ENCODE results near the gene ACTL6B.
A peak's percentile ranks its signal among the peaks of the same experiment; 100 is the strongest.
"Not testable (repeated sequence)": the region's sequence is repeated elsewhere in the genome, so short reads cannot be mapped to it uniquely, and the experiment has no call there.

Gene ACTL6B

DNA sequence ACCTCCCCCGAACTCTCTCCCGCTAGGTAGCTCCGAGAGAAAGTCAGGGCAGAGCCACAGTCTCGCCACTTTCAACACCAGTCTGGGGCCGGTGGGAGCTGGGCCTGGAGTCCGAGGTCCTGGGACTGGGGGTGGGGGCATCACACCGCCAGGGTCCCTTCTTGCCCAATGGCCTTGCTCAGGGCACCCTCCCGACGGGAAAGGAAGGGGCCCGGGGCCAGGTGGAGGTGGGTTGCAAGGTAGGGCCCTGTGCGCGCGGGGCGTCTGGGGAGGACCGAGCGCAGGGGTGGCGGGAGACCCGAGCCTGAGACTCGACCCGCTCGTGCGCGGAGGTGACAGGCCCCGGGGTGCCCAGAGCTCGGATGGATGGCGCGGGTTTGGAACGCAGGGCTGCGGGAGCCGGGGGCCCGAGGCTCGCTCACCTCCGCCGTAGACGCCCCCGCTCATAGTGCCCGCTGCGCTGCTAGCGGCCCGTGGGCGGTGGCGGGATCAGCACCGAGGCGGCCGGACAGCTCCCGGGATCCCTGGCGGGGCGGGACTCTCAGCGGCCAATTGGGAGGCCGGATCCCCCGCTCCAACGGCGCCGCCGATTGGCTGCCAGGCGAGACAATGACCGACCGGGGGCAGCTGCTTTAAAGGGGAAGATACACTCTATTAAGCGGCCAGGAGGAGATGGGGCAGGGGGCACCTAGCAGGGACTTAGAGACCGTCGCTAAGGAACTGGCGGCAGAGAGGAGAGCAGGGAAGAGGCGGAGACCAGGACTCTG lies at the start of gene ACTL6B:
ACTL6B (minus strand) TSS at position 541 of the 767 bp plus-strand sequence; CDS start at position 447, 94 bp downstream.
- peak in 1 of 2 donors; percentile 45 for DNase-seq (ENCODE audit: low read depth in 1 of 2, low spot score in 1 of 2)

DNA sequence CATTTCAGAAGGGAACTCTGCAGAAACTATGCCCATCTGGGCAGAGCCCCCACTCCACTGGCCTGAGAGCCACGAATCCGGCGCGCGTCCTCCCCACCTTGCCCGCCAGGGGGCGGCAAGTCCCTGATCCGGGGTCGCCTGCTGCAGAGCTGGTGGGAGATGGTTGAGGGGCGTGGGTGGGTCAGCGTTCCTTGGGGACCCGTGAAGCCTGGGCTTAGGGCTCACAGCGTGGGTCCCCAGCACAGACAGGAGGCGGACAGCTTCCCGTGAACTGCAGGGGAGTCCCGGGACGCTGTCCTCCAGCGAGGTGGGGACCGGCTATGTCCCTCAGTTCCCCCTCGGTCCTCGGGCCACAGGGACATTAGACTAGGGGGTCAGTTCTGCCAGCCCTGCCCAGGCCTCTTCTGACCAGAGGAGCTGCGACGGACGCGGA lies 49.1 kb upstream of the ACTL6B start:
- peak; percentile 66 to 71 for DNase-seq (ENCODE audit: low read depth in 1 of 2, low spot score in 1 of 2)

DNA sequence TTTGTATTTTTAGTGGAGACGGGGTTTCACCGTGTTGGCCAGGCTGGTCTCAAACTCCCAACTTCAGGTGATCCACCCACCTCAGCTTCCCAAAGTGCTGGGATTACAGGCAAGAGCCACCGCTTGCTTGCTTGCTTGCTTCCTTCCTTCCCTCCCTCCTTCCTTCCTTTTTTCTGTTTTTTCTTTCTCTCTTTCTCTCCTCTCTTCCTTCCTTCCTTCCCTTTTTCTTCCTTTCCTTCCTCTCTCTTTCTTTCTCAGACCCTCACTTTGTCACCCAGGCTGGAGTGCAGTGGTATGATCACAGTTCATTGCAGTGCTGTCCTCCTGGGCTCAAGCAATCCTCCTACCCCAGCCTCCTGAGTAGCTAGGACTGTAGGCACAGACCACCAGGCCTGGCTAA lies 44.8 kb upstream of the ACTL6B start:
- DNase-seq (ENCODE audit: low read depth in 1 of 2, low spot score in 1 of 2) = not testable (repeated sequence)

- DNase-seq (ENCODE audit: low read depth in 1 of 2, low spot score in 1 of 2) = no peak
Observed at GRCh38 chr7:100699018-100699417, 42.8 kb upstream of the ACTL6B start.

DNA sequence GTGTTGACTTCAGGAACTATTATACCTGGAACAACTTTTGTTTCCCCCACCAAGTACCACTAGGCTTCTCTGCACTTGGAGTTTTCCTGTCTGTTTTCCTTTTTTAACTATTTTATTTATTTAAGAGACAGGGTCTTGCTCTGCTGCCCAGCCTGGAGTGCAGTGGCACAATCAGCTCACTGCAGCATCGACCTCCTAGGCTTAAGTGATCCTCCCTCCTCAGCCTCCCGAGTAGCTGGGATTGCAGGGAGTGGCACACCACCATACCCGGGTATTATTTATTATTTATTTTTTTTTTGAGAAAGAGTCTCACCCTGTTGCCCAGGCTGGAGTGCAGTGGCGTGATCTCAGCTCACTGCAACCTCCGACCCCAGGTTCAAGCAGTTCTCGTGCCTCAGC lies 39.9 kb upstream of the ACTL6B start:
- DNase-seq (ENCODE audit: low read depth in 1 of 2, low spot score in 1 of 2) = no peak

DNA sequence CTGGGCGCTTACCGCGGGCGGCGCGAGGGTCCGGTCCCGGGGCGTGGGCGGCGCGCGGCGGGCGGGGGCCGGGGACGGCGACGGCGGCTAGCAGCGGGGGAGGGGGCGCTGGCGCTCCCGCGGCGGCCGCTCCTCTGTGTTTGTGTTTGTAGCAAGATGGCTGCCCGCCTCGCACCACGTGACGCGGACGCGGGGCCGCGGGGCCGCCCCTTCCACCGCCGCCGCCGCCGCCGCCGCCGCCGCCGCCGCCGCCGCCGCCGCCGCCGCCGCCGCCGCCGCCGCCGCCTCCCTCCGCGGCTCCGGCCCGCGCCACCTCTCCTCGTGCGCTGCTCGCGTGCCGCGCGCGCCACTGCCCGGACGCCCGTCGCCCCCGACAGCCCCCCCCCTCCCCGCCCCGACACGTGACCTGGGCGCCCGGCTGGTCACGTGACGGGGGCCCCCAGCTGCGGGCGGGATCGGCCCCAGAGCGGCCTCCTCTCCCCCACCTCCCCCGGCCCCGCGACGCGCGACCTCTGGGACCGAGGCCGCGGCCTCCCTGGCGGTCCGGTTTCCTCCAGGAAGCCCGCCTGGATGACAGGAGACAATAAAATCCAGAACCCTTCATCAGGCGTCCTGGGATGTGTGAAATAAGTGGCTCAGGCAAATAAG lies 38.0 kb upstream of the ACTL6B start, which contains the start of gene GIGYF1:
GIGYF1 (minus strand) TSS at position 153 of the 648 bp plus-strand sequence. CDS start 6,012 bp downstream, outside the sequence.
- DNase-seq (ENCODE audit: low read depth in 1 of 2, low spot score in 1 of 2) = peak; percentile 36 to 62

GRCh38 chr7:100693312-100694097 lies 37.3 kb upstream of the ACTL6B start:
- no peak for DNase-seq (ENCODE audit: low read depth in 1 of 2, low spot score in 1 of 2)

- no peak for DNase-seq (ENCODE audit: low read depth in 1 of 2, low spot score in 1 of 2)
Observed at GRCh38 chr7:100692578-100692961, 36.3 kb upstream of the ACTL6B start.

GRCh38 chr7:100691676-100692577 lies 35.7 kb upstream of the ACTL6B start:
- DNase-seq (ENCODE audit: low read depth in 1 of 2, low spot score in 1 of 2) = peak; percentile 66 to 70

- no peak for DNase-seq (ENCODE audit: low read depth in 1 of 2, low spot score in 1 of 2)
Observed at GRCh38 chr7:100689230-100690135, 33.2 kb upstream of the ACTL6B start.

DNA sequence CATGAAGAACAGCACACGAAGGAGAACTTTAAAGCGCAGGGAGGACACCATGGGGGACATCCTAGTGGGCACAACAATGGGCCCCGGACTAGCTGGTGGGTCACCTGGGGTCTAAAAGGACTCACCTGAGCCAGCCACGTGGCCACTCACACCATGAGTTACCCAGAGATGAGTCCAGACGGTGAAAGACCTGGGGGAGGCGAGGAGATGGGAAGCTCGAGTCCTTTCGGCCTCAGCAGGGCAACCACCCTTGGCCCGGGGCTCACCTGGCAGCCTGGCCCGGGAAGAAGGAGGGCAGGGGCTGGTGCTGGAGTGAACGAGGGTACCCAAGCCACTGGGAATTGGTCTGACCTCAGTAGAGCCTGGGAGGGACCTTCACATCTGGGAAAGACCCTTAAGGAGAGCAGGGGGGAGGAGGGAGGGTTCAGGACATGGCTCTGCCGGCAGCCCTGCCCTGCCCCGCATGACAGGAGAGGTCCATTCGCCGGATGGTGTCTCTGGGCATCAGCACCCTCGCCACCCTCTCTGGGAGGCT lies 32.1 kb upstream of the ACTL6B start:
- DNase-seq (ENCODE audit: low read depth in 1 of 2, low spot score in 1 of 2) = no peak

- DNase-seq (ENCODE audit: low read depth in 1 of 2, low spot score in 1 of 2) = no peak
Observed at GRCh38 chr7:100687751-100688300, 31.6 kb upstream of the ACTL6B start.

DNA sequence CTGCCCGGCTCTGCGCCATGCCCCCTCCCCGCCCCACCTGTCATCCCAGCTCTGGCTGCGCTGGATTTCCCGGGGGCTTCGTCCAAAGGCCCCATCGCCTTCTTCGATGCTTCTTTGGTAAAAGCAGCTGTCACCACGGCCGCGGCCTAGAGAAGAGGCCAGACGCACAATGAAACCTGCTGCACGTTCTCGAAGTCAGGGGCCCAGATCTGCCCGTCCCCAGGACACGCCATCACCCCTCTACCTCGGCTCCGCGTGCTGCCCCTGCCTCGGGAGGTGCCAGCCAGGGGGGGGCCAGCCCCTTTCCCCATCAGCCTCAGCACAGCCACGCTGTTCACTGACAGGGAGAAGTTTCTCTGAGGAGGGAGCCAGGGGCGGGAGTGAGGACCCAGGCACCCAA lies 31.0 kb upstream of the ACTL6B start:
- no peak for DNase-seq (ENCODE audit: low read depth in 1 of 2, low spot score in 1 of 2)

DNA sequence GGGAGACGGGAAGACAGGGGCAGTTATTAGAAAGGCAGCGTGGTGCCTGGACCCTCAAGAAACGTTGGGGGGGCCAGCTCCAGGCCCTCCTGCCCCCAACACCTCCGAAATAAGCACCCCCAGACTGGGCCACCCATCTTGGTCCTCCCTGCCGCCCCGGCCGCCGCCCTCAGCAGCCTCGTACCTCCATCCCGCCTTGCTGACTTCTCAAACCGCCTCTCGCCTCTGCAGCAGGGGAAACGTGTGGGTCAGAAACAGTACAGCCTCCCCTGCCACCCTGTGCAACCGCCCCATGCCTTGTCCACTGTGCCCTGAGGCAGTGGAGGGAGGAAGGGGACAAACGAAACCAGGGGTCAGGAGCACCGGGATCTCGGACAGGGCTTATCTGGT lies 30.6 kb upstream of the ACTL6B start:
- DNase-seq (ENCODE audit: low read depth in 1 of 2, low spot score in 1 of 2) = no peak

DNA sequence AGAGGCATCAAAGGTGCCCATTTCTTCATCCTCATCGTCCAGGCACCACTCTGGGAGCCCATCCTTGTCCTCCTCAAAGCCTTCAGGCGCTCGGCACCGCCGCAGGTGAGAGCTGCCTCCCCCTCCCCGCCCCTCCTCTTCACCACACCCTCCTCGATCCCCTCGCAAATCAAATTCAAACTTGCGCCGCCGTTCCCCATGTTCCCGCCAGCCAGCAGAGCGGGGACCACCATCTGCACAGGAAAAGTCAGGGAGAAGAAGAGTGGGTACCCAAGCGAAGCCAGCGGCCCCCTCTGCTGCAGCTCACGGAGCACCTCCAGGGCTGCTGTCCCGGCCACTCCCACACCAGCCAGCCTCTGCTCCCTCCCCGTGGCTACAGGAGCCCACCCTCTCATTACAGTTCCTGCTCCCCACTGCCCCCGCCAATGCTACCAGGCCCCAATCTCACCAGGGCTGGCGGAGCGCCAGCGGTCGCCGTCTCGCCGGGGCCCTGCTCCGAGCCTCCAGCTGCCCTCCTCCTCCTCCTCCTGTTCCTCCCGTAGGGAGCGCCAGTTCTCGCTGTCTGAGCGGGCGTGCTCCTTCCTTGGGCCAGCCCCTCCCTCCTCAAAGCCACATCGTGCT lies 30.1 kb upstream of the ACTL6B start:
- no peak for DNase-seq (ENCODE audit: low read depth in 1 of 2, low spot score in 1 of 2)

- no peak for DNase-seq (ENCODE audit: low read depth in 1 of 2, low spot score in 1 of 2)
Observed at GRCh38 chr7:100685631-100686145, 29.4 kb upstream of the ACTL6B start.

GRCh38 chr7:100685049-100685605 lies 28.9 kb upstream of the ACTL6B start:
- DNase-seq (ENCODE audit: low read depth in 1 of 2, low spot score in 1 of 2) = no peak

- DNase-seq (ENCODE audit: low read depth in 1 of 2, low spot score in 1 of 2) = no peak
Observed at GRCh38 chr7:100684534-100685042, 28.3 kb upstream of the ACTL6B start.

All from stimulated activated CD4-positive, alpha-beta T cell treated with anti-CD3 and anti-CD28 coated beads, Interleukin-15, amount 100 ng/mL, for 1 hour (primary cell).